ENCODE data around the gene TNFRSF12A. TPM values are rescaled to one million over a fixed set of nuclear protein-coding genes. Genes with fewer than 3 reads are reported as not detected.

TNFRSF12A gene
- total and polyA plus RNA-seq, 2 of the 8 experiments (the other 6 are each of a cell fraction or from before 2014, with no cell fraction given), result 81.0 to 82.5 TPM

DNA sequence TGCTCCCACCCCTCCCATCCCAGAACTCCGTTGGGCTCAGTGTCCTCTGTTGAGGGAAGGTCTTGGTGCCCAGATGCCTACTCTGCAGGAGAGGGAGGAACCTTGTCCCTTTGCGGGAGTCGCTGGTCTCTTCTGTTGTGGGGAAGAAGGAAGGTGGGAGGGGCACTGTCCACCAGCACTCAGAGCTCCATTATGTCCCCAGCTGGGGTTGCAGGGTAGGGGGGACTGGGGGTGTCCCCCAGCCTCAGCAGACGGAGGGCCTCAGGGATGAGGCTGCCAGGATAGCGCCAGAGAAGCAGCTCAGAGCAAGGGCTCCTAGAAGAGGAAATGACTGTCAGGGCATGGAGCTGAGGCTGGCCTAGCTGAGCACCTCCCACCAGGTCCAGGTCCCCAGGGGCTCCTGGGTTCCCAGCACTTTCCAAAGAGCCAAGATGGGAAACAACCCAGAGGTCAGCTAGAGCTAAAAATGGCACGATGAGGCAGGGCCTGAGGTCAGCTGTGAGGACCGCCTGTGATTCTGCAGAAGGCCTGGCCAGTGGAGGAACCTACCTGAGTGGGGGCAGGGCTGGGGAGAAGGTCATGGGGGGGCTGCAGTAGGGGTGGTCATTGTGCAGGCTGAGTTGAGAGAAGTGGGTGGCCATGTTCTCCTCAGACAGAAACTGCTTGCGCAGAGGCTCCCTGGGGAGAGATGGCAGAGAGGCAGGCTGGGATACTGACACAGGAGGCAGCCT lies 2.7 kb downstream of the TNFRSF12A start (continued):
- no peak for TF ChIP-seq RBBP5 (IDR thresholded peaks at IDR 0.05; ENCODE audit: borderline replicate concordance, low read depth, low read length)
